ENCODE measurements around the gene PARD6A.
A peak's percentile ranks its signal among the peaks of the same experiment; 100 is the strongest.

PARD6A gene

GRCh38 chr16:67653789-67654402 lies 6.9 kb upstream of the PARD6A start:
- DNase-seq = no peak

GRCh38 chr16:67654403-67654911 lies 6.3 kb upstream of the PARD6A start:
- no peak for DNase-seq

- no peak for DNase-seq
These were observed 5.4 kb upstream of the PARD6A start for GRCh38 chr16:67655363-67655762.

- no peak for DNase-seq
These were observed 4.3 kb upstream of the PARD6A start for GRCh38 chr16:67656344-67657016.

- DNase-seq = no peak
These were observed 3.6 kb upstream of the PARD6A start for GRCh38 chr16:67657017-67657608.

GRCh38 chr16:67657751-67658518 lies 2.8 kb upstream of the PARD6A start:
- no peak for DNase-seq

GRCh38 chr16:67658849-67659674 lies 1.7 kb upstream of the PARD6A start:
- DNase-seq = no peak

GRCh38 chr16:67659675-67660563 lies 841 bp upstream of the PARD6A start, which contains the start of gene ACD:
Gene ACD (minus strand): TSS chr16:67660260. CDS start chr16:67660220, 40 bp downstream.
- DNase-seq = peak; percentile 92

GRCh38 chr16:67661101-67661761 lies 471 bp downstream of the PARD6A start:
- DNase-seq = peak; percentile 25

- DNase-seq = no peak
These were observed 1.3 kb downstream of the PARD6A start for GRCh38 chr16:67661886-67662652.

- DNase-seq = no peak
These were observed 1.9 kb downstream of the PARD6A start for GRCh38 chr16:67662653-67663010.

- peak; percentile 37 for DNase-seq
These were observed 2.6 kb downstream of the PARD6A start for GRCh38 chr16:67663151-67663876.

- DNase-seq = no peak
These were observed 3.1 kb downstream of the PARD6A start for GRCh38 chr16:67663877-67664222.

GRCh38 chr16:67664258-67664657 lies 3.5 kb downstream of the PARD6A start:
- no peak for DNase-seq

GRCh38 chr16:67664871-67665270 lies 4.1 kb downstream of the PARD6A start:
- no peak for DNase-seq

- no peak for DNase-seq
These were observed 4.8 kb downstream of the PARD6A start for GRCh38 chr16:67665598-67665997.

- no peak for DNase-seq
These were observed 5.3 kb downstream of the PARD6A start for GRCh38 chr16:67666032-67666551.

GRCh38 chr16:67666559-67667452 lies 6.0 kb downstream of the PARD6A start, which contains the start of the genes C16orf86 and ENKD1:
Gene C16orf86 (plus strand): TSS chr16:67666814. CDS start chr16:67666971, 157 bp downstream.
Gene ENKD1 (minus strand): TSS chr16:67666750. CDS start chr16:67666442, 308 bp downstream.
- peak; percentile 88 for DNase-seq

Data from CD4-positive, alpha-beta T cell treated with Interleukin-6 for 4 hours (primary cell).